H9 (cell line): Measurements from ENCODE around the gene RNF215. TPM values are rescaled to one million over a fixed set of nuclear protein-coding genes. Genes with fewer than 3 reads are reported as not detected.

Experiments used
- DNase-seq: peaks from one replicate; pipeline ENCODE4 v3.0.0-alpha.2; 2017
- H2AFZ ChIP-seq: one replicate; pipeline ENCODE4 v1.6.1; 2013; ENCODE audit warnings: mild to moderate bottlenecking, low read length, control low read depth, moderate library complexity
- H2AK5ac ChIP-seq: 2 replicates; pipeline ENCODE4 v1.6.1; 2013; ENCODE audit warnings: low read length, control low read depth, mixed read lengths; ENCODE audit not compliant: insufficient read length
- H2BK120ac ChIP-seq: one replicate; pipeline ENCODE4 v1.6.1; 2013; ENCODE audit warnings: low read depth, mild to moderate bottlenecking, low read length, control low read depth, inconsistent platforms; ENCODE audit not compliant: poor library complexity, severe bottlenecking
- H2BK12ac ChIP-seq: 2 replicates; pipeline ENCODE4 v1.6.1; 2013; ENCODE audit warnings: low read length, control low read depth, mixed read lengths, low read depth; ENCODE audit not compliant: insufficient read length
- H2BK15ac ChIP-seq: 2 replicates; pipeline ENCODE4 v1.6.1; 2013; ENCODE audit warnings: low read depth, low read length, control low read depth
- H2BK20ac ChIP-seq: one replicate; pipeline ENCODE4 v1.6.1; 2013; ENCODE audit warnings: low read depth, mild to moderate bottlenecking, low read length, control low read depth, inconsistent platforms; ENCODE audit not compliant: poor library complexity, severe bottlenecking
- H2BK5ac ChIP-seq: 2 replicates; pipeline ENCODE4 v1.6.1; 2013; ENCODE audit warnings: low read length, control low read depth, mixed read lengths; ENCODE audit not compliant: insufficient read length
- H3K14ac ChIP-seq: 2 replicates; pipeline ENCODE4 v1.6.1; 2013; ENCODE audit warnings: low read length, control low read depth; ENCODE audit not compliant: insufficient read depth
- H3K18ac ChIP-seq: 2 replicates; pipeline ENCODE4 v1.6.1; 2013; ENCODE audit warnings: low read depth, mild to moderate bottlenecking, mixed read lengths, low read length, control low read depth; ENCODE audit not compliant: insufficient read length
- H3K23ac ChIP-seq: 2 replicates; pipeline ENCODE4 v1.6.1; 2013; ENCODE audit warnings: low read length, control low read depth, mixed read lengths, low read depth; ENCODE audit not compliant: insufficient read length
- H3K23me2 ChIP-seq: 2 replicates; pipeline ENCODE4 v1.6.1; 2013; ENCODE audit warnings: low read depth, mild to moderate bottlenecking, mixed read lengths, low read length, control low read depth; ENCODE audit not compliant: insufficient read length, poor library complexity, severe bottlenecking
- H3K27ac ChIP-seq: 2 replicates; pipeline ENCODE4 v1.5.1; 2013; ENCODE audit warnings: low read length, control low read depth, mixed read lengths, low read depth; ENCODE audit not compliant: insufficient read length
- H3K27me3 ChIP-seq: 2 replicates; pipeline ENCODE4 v1.6.1; 2013; ENCODE audit warnings: low read length, control low read depth, inconsistent platforms; ENCODE audit not compliant: insufficient read depth
- H3K4ac ChIP-seq: 2 replicates; pipeline ENCODE4 v1.6.1; 2013; ENCODE audit warnings: low read depth, mild to moderate bottlenecking, control low read depth, inconsistent platforms, low read length, moderate library complexity
- H3K4me1 ChIP-seq: 2 replicates; pipeline ENCODE4 v1.6.1; 2013; ENCODE audit warnings: low read length, control low read depth, inconsistent platforms; ENCODE audit not compliant: insufficient read depth
- H3K4me2 ChIP-seq: 2 replicates; pipeline ENCODE4 v1.6.1; 2013; ENCODE audit warnings: low read length, control low read depth, mixed read lengths; ENCODE audit not compliant: insufficient read length, insufficient read depth
- H3K56ac ChIP-seq: 2 replicates; pipeline ENCODE4 v1.6.1; 2013; ENCODE audit warnings: low read depth, mild to moderate bottlenecking, mixed read lengths, low read length, control low read depth; ENCODE audit not compliant: insufficient read length
- H3K79me1 ChIP-seq: 2 replicates; pipeline ENCODE4 v1.6.1; 2013; ENCODE audit warnings: low read depth, mild to moderate bottlenecking, moderate library complexity, low read length, control low read depth, inconsistent platforms; ENCODE audit not compliant: insufficient read depth, poor library complexity, severe bottlenecking
- H3K79me2 ChIP-seq: 2 replicates; pipeline ENCODE4 v1.6.1; 2013; ENCODE audit warnings: low read length, control low read depth, inconsistent platforms; ENCODE audit not compliant: insufficient read depth
- H3K9ac ChIP-seq: 2 replicates; pipeline ENCODE4 v1.6.1; 2013; ENCODE audit warnings: low read length, control low read depth, mixed read lengths; ENCODE audit not compliant: insufficient read length; ENCODE audit errors: extremely low read depth
- H3K9me3 ChIP-seq: one replicate; pipeline ENCODE4 v1.6.1; 2013; ENCODE audit warnings: low read depth, low read length, inconsistent platforms; ENCODE audit not compliant: control insufficient read depth
- H3T11ph ChIP-seq: one replicate; pipeline ENCODE4 v1.6.1; 2013; ENCODE audit warnings: mild to moderate bottlenecking, low read length, control low read depth, inconsistent platforms
- H4K20me1 ChIP-seq: one replicate; pipeline ENCODE4 v1.6.1; 2013; ENCODE audit not compliant: control insufficient read depth, insufficient read length, insufficient read depth
- H4K5ac ChIP-seq: 2 replicates; pipeline ENCODE4 v1.6.1; 2013; ENCODE audit warnings: low read depth, mild to moderate bottlenecking, mixed read lengths, low read length, control low read depth; ENCODE audit not compliant: insufficient read length
- H4K8ac ChIP-seq: replicated peaks from 2 replicates; pipeline ENCODE4 v1.6.1; 2013; ENCODE audit warnings: low read length, control low read depth, mixed read lengths, low read depth; ENCODE audit not compliant: insufficient read length
- H4K91ac ChIP-seq: 2 replicates; pipeline ENCODE4 v1.6.1; 2013; ENCODE audit warnings: low read depth, mild to moderate bottlenecking, moderate library complexity, mixed read lengths, low read length, control low read depth; ENCODE audit not compliant: insufficient read length
- H3K27ac Mint-ChIP-seq, 3 experiments: 2 replicates in 2 of 3; 3 replicates in 1 of 3; pipeline ENCODE4 v1.8.0; 2020 to 2021; ENCODE audit warnings: mixed read lengths in 3 of 3, mild to moderate bottlenecking in 1 of 3, moderate library complexity in 1 of 3
- H3K27me3 Mint-ChIP-seq: 2 replicates; pipeline ENCODE4 v1.8.0; 2021; ENCODE audit warnings: low read depth, mild to moderate bottlenecking, moderate library complexity, mixed read lengths
- H3K36me3 Mint-ChIP-seq, 3 experiments: 2 replicates in 2 of 3; 3 replicates in 1 of 3; pipeline ENCODE4 v1.8.0; 2020 to 2021; ENCODE audit warnings: low read depth in 3 of 3, mixed read lengths in 3 of 3; ENCODE audit not compliant: insufficient read depth in 1 of 3
- H3K4me1 Mint-ChIP-seq, 2 experiments: 2 replicates each; pipeline ENCODE4 v1.8.0; 2020; ENCODE audit warnings: mixed read lengths in 2 of 2
- H3K4me3 Mint-ChIP-seq, 2 experiments: 2 replicates in 1 of 2; 3 replicates in 1 of 2; pipeline ENCODE4 v1.8.0; 2020 to 2021; ENCODE audit warnings: mild to moderate bottlenecking in 2 of 2, mixed read lengths in 2 of 2, moderate library complexity in 1 of 2
- H3K9me3 Mint-ChIP-seq, 2 experiments: 2 replicates in 1 of 2; 3 replicates in 1 of 2; pipeline ENCODE4 v1.8.0; 2020; ENCODE audit warnings: mild to moderate bottlenecking in 2 of 2, mixed read lengths in 2 of 2, moderate library complexity in 1 of 2
- CTCF ChIP-seq: fragments of 200-600 bp; sonication (generic); conservative IDR thresholded peaks from 3 replicates; pipeline ENCODE4 v1.8.0; 2021; ENCODE audit warnings: antibody characterized with exemption, mild to moderate bottlenecking
- WGBS: extraction: QIAGEN DNeasy Blood & Tissue Kit; methylation state at CpG from one replicate; pipeline ENCODE4 v1.1.7; 2013; ENCODE audit warnings: missing lambda C conversion rate, low lambda C conversion rate, mixed read lengths; ENCODE audit not compliant: insufficient read length; ENCODE audit errors: extremely low coverage; 5-methylcytosine and 5-hydroxymethylcytosine counted together
- total RNA-seq: library from RNA; stranded (reverse); gene quantifications from 2 replicates; pipeline ENCODE4 v1.2.1, GENCODE V29; 2021

The RNF215 gene
- total RNA-seq, 1 experiment from 2014 or later, result 24.5 TPM

GRCh38 chr22:30405731-30406130, 18.5 kb upstream of the RNF215 start:
- DNase-seq, result no peak
- Histone ChIP-seq H2BK120ac (no peak overlapping the region), H3K9ac (no peak overlapping the region), H2BK15ac (no peak overlapping the region), H3K9me3 (no peaks in the 10 kb centered on the region), H3K56ac (no peak overlapping the region), H4K8ac (no peak overlapping the region), H3T11ph (no peak overlapping the region), H3K4me2 (no peak overlapping the region), H3K79me2 (no peaks in the 10 kb centered on the region), H3K23ac (no peak overlapping the region), H3K27me3 (no peaks in the 10 kb centered on the region), H3K27ac (no peak overlapping the region), H4K91ac (no peak overlapping the region), H3K79me1 (no peaks in the 10 kb centered on the region), H3K23me2 (no peaks in the 10 kb centered on the region), H4K20me1 (no peaks in the 10 kb centered on the region), H2BK5ac (no peak overlapping the region), H2BK12ac (no peak overlapping the region), H3K18ac (no peak overlapping the region), H3K14ac (no peak overlapping the region), H3K4ac (no peak overlapping the region), H2AK5ac (no peak overlapping the region), H4K5ac (no peak overlapping the region), H3K4me1 (no peaks in the 10 kb centered on the region; the same call in 1 of the 2 replicates), H2BK20ac (no peak overlapping the region), H2AFZ (no peak overlapping the region)
- Mint-ChIP-seq H3K36me3 (peaks cover 2 to 46% (median 16%) of the 10 kb centered on the region in 3 experiments; a peak in 6 of 7 replicates), H3K9me3 (no peaks in the 10 kb centered on the region; a peak in 1 of 5 replicates), H3K4me3 (no peak overlapping the region), H3K27me3 (no peaks in the 10 kb centered on the region), H3K27ac (peak overlapping the region in 1 of 3 experiments; percentile 29; a peak in 1 of 7 replicates), H3K4me1 (peaks cover 10 to 12% of the 10 kb centered on the region in 2 experiments)
- no peak for TF ChIP-seq CTCF
- WGBS, result no CpG with 5 or more reads among the region's 4 CpGs
